HCT116 (cell line): ENCODE results near the gene KCNIP3. TPM values are rescaled to one million over a fixed set of nuclear protein-coding genes. Genes with fewer than 3 reads are reported as not detected.

Experiments
- ATAC-seq: fragments of 200-7000 bp; cut with Tn5 transposase; 2 replicates; pipeline ENCODE4 v1.9.1; 2020; ENCODE audit warnings: mild to moderate bottlenecking, moderate library complexity
- BruUV-seq: library from RNA; stranded (reverse); fragments of 400-500 nt; replicated peaks from 2 replicates; lab custom pipeline; 2021; lab: Mats Ljungman, UMichigan
- CTCF ChIA-PET: fragments of 300-600 bp; sonication (Branson Sonifier 250); formaldehyde crosslinking; loops from one replicate; lab custom pipeline; 2021; ENCODE audit warnings: antibody characterized with exemption; lab: Charles Lee
- POLR2A ChIA-PET: fragments of 300-600, 350-600 bp; sonication (Branson Sonifier 250); formaldehyde crosslinking; loops from one replicate; lab custom pipeline; 2021; ENCODE audit warnings: antibody characterized with exemption; lab: Charles Lee
- RAD21 ChIA-PET, 2 experiments: fragments of 300-600 bp; sonication (Branson Sonifier 250); formaldehyde crosslinking; loops; one replicate each; lab custom pipeline; 2023; ENCODE audit warnings: low total read pairs in 2 of 2; ENCODE audit not compliant: uncharacterized antibody in 2 of 2, unreplicated experiment in 2 of 2, low non-redundant PET in 1 of 2; lab: Charles Lee
- DNase-seq: peaks from one replicate; pipeline ENCODE4 v3.0.0-alpha.2; 2010; ENCODE audit warnings: low read depth, low spot score
- H2AFZ ChIP-seq: fragments of 200-600 bp; shearing (Covaris generic), sonication (generic); 2 replicates; pipeline ENCODE4 v1.6.1; 2017; ENCODE audit warnings: low read depth, mixed run types, mixed read lengths, antibody characterized with exemption, low read length; ENCODE audit not compliant: poor library complexity, severe bottlenecking
- H3K27ac ChIP-seq: 2 replicates; pipeline ENCODE4 v1.5.1; 2012; ENCODE audit warnings: low read depth, low read length
- H3K27me3 ChIP-seq: fragments of 200-600 bp; sonication (generic); 2 replicates; pipeline ENCODE4 v1.6.1; 2016; ENCODE audit warnings: mixed run types, low read length, mixed read lengths; ENCODE audit not compliant: insufficient read depth
- H3K36me3 ChIP-seq, 2 experiments: fragments of 200-500 bp in 1 of 2; fragments of 200-600 bp in 1 of 2; sonication (Bioruptor generic) in 1 of 2; sonication (generic) in 1 of 2; 2 replicates each; pipeline versions ENCODE4 v1.5.1 to v1.6.1; 2014 to 2016; ENCODE audit warnings: low read length in 2 of 2, inconsistent platforms in 1 of 2, mixed read lengths in 1 of 2, mixed run types in 1 of 2; ENCODE audit not compliant: insufficient read depth in 2 of 2, control insufficient read depth in 1 of 2
- H3K4me1 ChIP-seq, 2 experiments: fragments of 200-600 bp in 1 of 2; sonication (generic) in 1 of 2; 2 replicates each; pipeline versions ENCODE4 v1.5.1 to v1.6.1; 2012 to 2017; ENCODE audit warnings: low read length in 2 of 2, inconsistent platforms in 1 of 2, mild to moderate bottlenecking in 1 of 2, mixed read lengths in 1 of 2, mixed run types in 1 of 2, moderate library complexity in 1 of 2; ENCODE audit not compliant: insufficient read depth in 2 of 2, control insufficient read depth in 1 of 2
- H3K4me2 ChIP-seq: fragments of 200-600 bp; sonication (generic); 2 replicates; pipeline ENCODE4 v1.6.1; 2017; ENCODE audit warnings: mixed run types, low read length, mixed read lengths
- H3K4me3 ChIP-seq, 2 experiments: fragments of 200-600 bp in 1 of 2; sonication (generic) in 1 of 2; replicated peaks in 1 of 2; 2 replicates each; pipeline ENCODE4 v1.5.1; 2011 to 2016; ENCODE audit warnings: low read length in 2 of 2, control low read depth in 1 of 2, low read depth in 1 of 2, mild to moderate bottlenecking in 1 of 2, mixed read lengths in 1 of 2, mixed run types in 1 of 2
- H3K79me2 ChIP-seq: fragments of 200-600 bp; sonication (generic); 2 replicates; pipeline ENCODE4 v1.6.1; 2017; ENCODE audit warnings: mild to moderate bottlenecking, mixed run types, low read length, moderate library complexity, mixed read lengths; ENCODE audit not compliant: insufficient read depth
- H3K9ac ChIP-seq: fragments of 200-600 bp; sonication (generic); 2 replicates; pipeline ENCODE4 v1.6.1; 2016; ENCODE audit warnings: low read length, mixed read lengths
- H3K9me2 ChIP-seq: fragments of 200-600 bp; sonication (generic), shearing (Covaris generic); 2 replicates; pipeline ENCODE4 v1.6.1; 2017; ENCODE audit warnings: mixed run types, mild to moderate bottlenecking, moderate library complexity; ENCODE audit not compliant: insufficient read depth
- H3K9me3 ChIP-seq, 2 experiments: fragments of 200-500 bp in 1 of 2; fragments of 200-600 bp in 1 of 2; sonication (Bioruptor generic) in 1 of 2; sonication (generic) in 1 of 2; 2 replicates each; pipeline ENCODE4 v1.6.1; 2014 to 2017; ENCODE audit warnings: low read length in 2 of 2, mixed read lengths in 2 of 2, inconsistent platforms in 1 of 2, low read depth in 1 of 2, mild to moderate bottlenecking in 1 of 2, mixed run types in 1 of 2, moderate library complexity in 1 of 2; ENCODE audit not compliant: control insufficient read depth in 1 of 2, insufficient read depth in 1 of 2
- H4K20me1 ChIP-seq: fragments of 200-600 bp; sonication (generic), shearing (Covaris generic); 2 replicates; pipeline ENCODE4 v1.6.1; 2017; ENCODE audit warnings: mixed run types, mild to moderate bottlenecking, moderate library complexity; ENCODE audit not compliant: insufficient read depth
- CBX3 ChIP-seq: IDR thresholded peaks from 2 replicates; pipeline ENCODE4 v1.6.1; 2012; ENCODE audit warnings: low read depth
- EGR1 ChIP-seq: IDR thresholded peaks from 2 replicates; pipeline ENCODE4 v1.6.1; 2012; ENCODE audit warnings: low read depth
- ELF1 ChIP-seq: IDR thresholded peaks from 2 replicates; pipeline ENCODE4 v1.6.1; 2012; ENCODE audit warnings: low read depth, borderline replicate concordance
- EZH2 ChIP-seq: fragments of 200-600 bp; sonication (generic); IDR thresholded peaks from 2 replicates; pipeline ENCODE4 v1.6.1; 2017; ENCODE audit warnings: antibody characterized with exemption, mixed run types
- EZH2phosphoT487 ChIP-seq: fragments of 200-600 bp; IDR thresholded peaks from 2 replicates; pipeline ENCODE4 v1.6.1; 2018; ENCODE audit warnings: antibody characterized with exemption, borderline replicate concordance
- FOSL1 ChIP-seq: IDR thresholded peaks from 2 replicates; pipeline ENCODE4 v1.6.1; 2012; ENCODE audit warnings: low read depth
- POLR2AphosphoS5 ChIP-seq: IDR thresholded peaks from 2 replicates; pipeline ENCODE4 v1.6.1; 2011; ENCODE audit warnings: mild to moderate bottlenecking, low read depth, low read length, moderate library complexity
- RAD21 ChIP-seq: IDR thresholded peaks from 2 replicates; pipeline ENCODE4 v1.6.1; 2012; ENCODE audit warnings: low read depth, mild to moderate bottlenecking
- SP1 ChIP-seq: IDR thresholded peaks from 2 replicates; pipeline ENCODE4 v1.6.1; 2012; ENCODE audit warnings: low read depth
- SRF ChIP-seq: IDR thresholded peaks from 2 replicates; pipeline ENCODE4 v1.6.1; 2012; ENCODE audit warnings: low read depth
- TCF7L2 ChIP-seq: IDR thresholded peaks from 2 replicates; pipeline ENCODE4 v1.7.0; 2011; ENCODE audit warnings: borderline replicate concordance, inconsistent platforms; ENCODE audit not compliant: insufficient read depth, insufficient read length; ENCODE audit errors: extremely low read depth
- ZFX ChIP-seq: fragments of 450-650 bp; IDR thresholded peaks from 2 replicates; pipeline ENCODE4 v1.6.1; 2017
- ZNF274 ChIP-seq: fragments of 200-500 bp; sonication (Bioruptor generic); IDR thresholded peaks from 2 replicates; pipeline ENCODE4 v1.6.1; 2014; ENCODE audit warnings: mild to moderate bottlenecking, low read depth, low read length, inconsistent platforms
- intact Hi-C: fragments of 100-400 bp; cut with micrococcal nuclease; formaldehyde crosslinking; loops from 2 replicates; pipeline ENCODE4 v1.10.0; 2022
- total RNA-seq: library from RNA; stranded (reverse); gene quantifications from one replicate; pipeline ENCODE4 v1.2.1, GENCODE V29; 2021; ENCODE audit not compliant: unreplicated experiment
- TF ChIP-seq, protein P1 (sequence below): IDR thresholded peaks from 2 replicates; pipeline ENCODE4 v1.6.1; 2012; ENCODE audit warnings: low read depth
- TF ChIP-seq, protein P2 (sequence below): IDR thresholded peaks from 2 replicates; pipeline ENCODE4 v1.6.1; 2011; ENCODE audit warnings: mild to moderate bottlenecking, low read length, moderate library complexity; ENCODE audit not compliant: insufficient replicate concordance; ENCODE audit errors: extremely low read depth
- TF ChIP-seq, protein P3 (sequence below): IDR thresholded peaks from 2 replicates; pipeline ENCODE4 v1.6.1; 2012
- TF ChIP-seq, protein P4 (sequence below), 3 experiments: fragments of 200-600 bp in 1 of 3; sonication (generic) in 1 of 3; IDR thresholded peaks in 2 of 3; conservative IDR thresholded peaks in 1 of 3; 2 replicates each; pipeline ENCODE4 v1.5.1; 2012 to 2017; ENCODE audit warnings: low read depth in 2 of 3, low read length in 2 of 3, antibody characterized with exemption in 1 of 3, borderline replicate concordance in 1 of 3, control low read depth in 1 of 3, mild to moderate bottlenecking in 1 of 3, mixed read lengths in 1 of 3, mixed run types in 1 of 3, moderate library complexity in 1 of 3; ENCODE audit not compliant: insufficient read depth in 1 of 3

KCNIP3 gene
- total RNA-seq, 1 experiment from 2014 or later = 3.1 TPM

DNA sequence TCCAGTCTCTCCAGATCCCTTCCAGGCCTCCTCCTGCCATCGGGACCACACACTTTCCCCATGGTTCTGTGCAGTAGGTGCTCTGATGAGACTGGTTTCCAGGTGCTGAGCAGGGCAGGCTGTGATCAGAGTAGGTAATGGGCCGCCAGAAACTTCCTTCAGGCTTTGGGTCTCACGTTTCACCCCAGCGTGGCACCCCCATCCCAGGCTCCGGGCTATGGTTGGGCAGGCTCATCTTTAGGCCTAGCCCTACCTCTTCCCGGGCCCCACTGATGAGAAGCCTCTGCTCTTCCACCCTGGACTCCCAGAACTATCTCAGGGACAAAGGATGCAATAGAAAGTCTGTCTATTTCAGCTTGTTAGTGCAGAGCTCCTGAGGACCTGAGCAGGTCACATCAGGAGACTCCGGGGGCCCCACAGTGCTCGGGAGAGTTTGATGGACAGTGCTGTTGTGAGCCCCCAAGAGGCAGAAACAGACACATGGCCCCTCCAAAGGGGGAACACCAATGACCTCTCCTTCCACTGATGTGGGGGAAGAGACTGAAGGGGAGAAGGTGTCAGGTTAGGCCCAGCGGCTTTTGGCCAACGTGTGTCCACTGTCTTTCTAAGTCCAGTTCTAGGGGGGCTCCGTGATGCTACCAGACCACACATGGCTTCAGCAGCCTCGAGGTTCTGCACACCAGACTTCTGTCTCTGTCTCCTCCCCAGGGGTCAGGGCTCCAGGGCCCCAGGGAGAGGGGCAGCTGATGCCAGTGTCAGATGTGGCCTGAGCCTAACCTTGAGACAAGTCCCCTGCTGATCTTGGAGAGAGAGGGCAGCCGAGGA, 28.7 kb upstream of the KCNIP3 start:
- Histone ChIP-seq H2AFZ (no peak overlapping the region), H3K9me3 (no peaks in the 10 kb centered on the region), H3K79me2 (no peaks in the 10 kb centered on the region), H4K20me1 (no peaks in the 10 kb centered on the region), H3K27ac (no peak overlapping the region), H3K9me2 (no peaks in the 10 kb centered on the region), H3K9ac (no peak overlapping the region), H3K36me3 (no peaks in the 10 kb centered on the region), H3K4me1 (peaks cover under 1 to 6% of the 10 kb centered on the region in 2 experiments), H3K4me3 (no peak overlapping the region), H3K4me2 (no peak overlapping the region), H3K27me3 (no peaks in the 10 kb centered on the region)
- intact Hi-C loops = no loop called here
- DNase-seq = no peak
- ChIA-PET POLR2A (no interaction called here), CTCF (interaction anchor here (2.1 kb wide), 1 partner anchor 9 kb away, joined by 8 read pairs; no protein-coding TSS in a partner anchor), RAD21 (no interaction called here)
- no TSS peak for BruUV-seq
- ATAC-seq = no peak
- no peak for TF ChIP-seq RAD21
- no peak for TF ChIP-seq ZFX
- TF ChIP-seq, protein P1, sequence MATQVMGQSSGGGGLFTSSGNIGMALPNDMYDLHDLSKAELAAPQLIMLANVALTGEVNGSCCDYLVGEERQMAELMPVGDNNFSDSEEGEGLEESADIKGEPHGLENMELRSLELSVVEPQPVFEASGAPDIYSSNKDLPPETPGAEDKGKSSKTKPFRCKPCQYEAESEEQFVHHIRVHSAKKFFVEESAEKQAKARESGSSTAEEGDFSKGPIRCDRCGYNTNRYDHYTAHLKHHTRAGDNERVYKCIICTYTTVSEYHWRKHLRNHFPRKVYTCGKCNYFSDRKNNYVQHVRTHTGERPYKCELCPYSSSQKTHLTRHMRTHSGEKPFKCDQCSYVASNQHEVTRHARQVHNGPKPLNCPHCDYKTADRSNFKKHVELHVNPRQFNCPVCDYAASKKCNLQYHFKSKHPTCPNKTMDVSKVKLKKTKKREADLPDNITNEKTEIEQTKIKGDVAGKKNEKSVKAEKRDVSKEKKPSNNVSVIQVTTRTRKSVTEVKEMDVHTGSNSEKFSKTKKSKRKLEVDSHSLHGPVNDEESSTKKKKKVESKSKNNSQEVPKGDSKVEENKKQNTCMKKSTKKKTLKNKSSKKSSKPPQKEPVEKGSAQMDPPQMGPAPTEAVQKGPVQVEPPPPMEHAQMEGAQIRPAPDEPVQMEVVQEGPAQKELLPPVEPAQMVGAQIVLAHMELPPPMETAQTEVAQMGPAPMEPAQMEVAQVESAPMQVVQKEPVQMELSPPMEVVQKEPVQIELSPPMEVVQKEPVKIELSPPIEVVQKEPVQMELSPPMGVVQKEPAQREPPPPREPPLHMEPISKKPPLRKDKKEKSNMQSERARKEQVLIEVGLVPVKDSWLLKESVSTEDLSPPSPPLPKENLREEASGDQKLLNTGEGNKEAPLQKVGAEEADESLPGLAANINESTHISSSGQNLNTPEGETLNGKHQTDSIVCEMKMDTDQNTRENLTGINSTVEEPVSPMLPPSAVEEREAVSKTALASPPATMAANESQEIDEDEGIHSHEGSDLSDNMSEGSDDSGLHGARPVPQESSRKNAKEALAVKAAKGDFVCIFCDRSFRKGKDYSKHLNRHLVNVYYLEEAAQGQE = no peak
- TF ChIP-seq, protein P2, sequence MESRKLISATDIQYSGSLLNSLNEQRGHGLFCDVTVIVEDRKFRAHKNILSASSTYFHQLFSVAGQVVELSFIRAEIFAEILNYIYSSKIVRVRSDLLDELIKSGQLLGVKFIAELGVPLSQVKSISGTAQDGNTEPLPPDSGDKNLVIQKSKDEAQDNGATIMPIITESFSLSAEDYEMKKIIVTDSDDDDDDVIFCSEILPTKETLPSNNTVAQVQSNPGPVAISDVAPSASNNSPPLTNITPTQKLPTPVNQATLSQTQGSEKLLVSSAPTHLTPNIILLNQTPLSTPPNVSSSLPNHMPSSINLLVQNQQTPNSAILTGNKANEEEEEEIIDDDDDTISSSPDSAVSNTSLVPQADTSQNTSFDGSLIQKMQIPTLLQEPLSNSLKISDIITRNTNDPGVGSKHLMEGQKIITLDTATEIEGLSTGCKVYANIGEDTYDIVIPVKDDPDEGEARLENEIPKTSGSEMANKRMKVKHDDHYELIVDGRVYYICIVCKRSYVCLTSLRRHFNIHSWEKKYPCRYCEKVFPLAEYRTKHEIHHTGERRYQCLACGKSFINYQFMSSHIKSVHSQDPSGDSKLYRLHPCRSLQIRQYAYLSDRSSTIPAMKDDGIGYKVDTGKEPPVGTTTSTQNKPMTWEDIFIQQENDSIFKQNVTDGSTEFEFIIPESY = no peak
- no peak for TF ChIP-seq SP1
- TF ChIP-seq, protein P3, sequence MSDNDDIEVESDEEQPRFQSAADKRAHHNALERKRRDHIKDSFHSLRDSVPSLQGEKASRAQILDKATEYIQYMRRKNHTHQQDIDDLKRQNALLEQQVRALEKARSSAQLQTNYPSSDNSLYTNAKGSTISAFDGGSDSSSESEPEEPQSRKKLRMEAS = no peak
- no peak for TF ChIP-seq POLR2AphosphoS5
- no peak for TF ChIP-seq SRF
- no peak for TF ChIP-seq TCF7L2
- TF ChIP-seq EZH2 = no peak
- no peak for TF ChIP-seq ZNF274
- no peak for TF ChIP-seq CBX3
- no peak for TF ChIP-seq ELF1
- TF ChIP-seq EGR1 = no peak
- no peak for TF ChIP-seq FOSL1
- TF ChIP-seq, protein P4, sequence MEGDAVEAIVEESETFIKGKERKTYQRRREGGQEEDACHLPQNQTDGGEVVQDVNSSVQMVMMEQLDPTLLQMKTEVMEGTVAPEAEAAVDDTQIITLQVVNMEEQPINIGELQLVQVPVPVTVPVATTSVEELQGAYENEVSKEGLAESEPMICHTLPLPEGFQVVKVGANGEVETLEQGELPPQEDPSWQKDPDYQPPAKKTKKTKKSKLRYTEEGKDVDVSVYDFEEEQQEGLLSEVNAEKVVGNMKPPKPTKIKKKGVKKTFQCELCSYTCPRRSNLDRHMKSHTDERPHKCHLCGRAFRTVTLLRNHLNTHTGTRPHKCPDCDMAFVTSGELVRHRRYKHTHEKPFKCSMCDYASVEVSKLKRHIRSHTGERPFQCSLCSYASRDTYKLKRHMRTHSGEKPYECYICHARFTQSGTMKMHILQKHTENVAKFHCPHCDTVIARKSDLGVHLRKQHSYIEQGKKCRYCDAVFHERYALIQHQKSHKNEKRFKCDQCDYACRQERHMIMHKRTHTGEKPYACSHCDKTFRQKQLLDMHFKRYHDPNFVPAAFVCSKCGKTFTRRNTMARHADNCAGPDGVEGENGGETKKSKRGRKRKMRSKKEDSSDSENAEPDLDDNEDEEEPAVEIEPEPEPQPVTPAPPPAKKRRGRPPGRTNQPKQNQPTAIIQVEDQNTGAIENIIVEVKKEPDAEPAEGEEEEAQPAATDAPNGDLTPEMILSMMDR (IDR thresholded peaks at IDR 0.05 in 2 of 3, conservative IDR thresholded peaks at IDR 0.05 in 1 of 3; ENCODE audit: borderline replicate concordance in 1 of 3, insufficient read depth in 1 of 3, low read depth in 2 of 3, low read length in 2 of 3) = no peak
- no peak for TF ChIP-seq EZH2phosphoT487
